Endothelial cell (in vitro differentiated cells): ENCODE measurements around the gene LBX1. TPM values are rescaled to one million over a fixed set of nuclear protein-coding genes. Genes with fewer than 3 reads are reported as not detected.

Source experiments
- DNase-seq: peaks from one replicate; pipeline ENCODE4 v3.0.0; 2021; ENCODE audit warnings: low spot score
- H3K27ac Mint-ChIP-seq: one replicate; pipeline ENCODE4 v1.8.0; 2021; ENCODE audit warnings: mixed read lengths, inconsistent platforms; ENCODE audit not compliant: unreplicated experiment
- H3K27me3 Mint-ChIP-seq: one replicate; pipeline ENCODE4 v1.8.0; 2021; ENCODE audit warnings: mild to moderate bottlenecking, moderate library complexity, mixed read lengths, inconsistent platforms; ENCODE audit not compliant: unreplicated experiment
- H3K36me3 Mint-ChIP-seq: one replicate; pipeline ENCODE4 v1.8.0; 2021; ENCODE audit warnings: mild to moderate bottlenecking, low read depth, mixed read lengths, inconsistent platforms; ENCODE audit not compliant: unreplicated experiment
- H3K4me1 Mint-ChIP-seq: one replicate; pipeline ENCODE4 v1.8.0; 2021; ENCODE audit warnings: mild to moderate bottlenecking, mixed read lengths, inconsistent platforms; ENCODE audit not compliant: unreplicated experiment
- H3K4me3 Mint-ChIP-seq: one replicate; pipeline ENCODE4 v1.8.0; 2021; ENCODE audit warnings: mild to moderate bottlenecking, mixed read lengths, inconsistent platforms; ENCODE audit not compliant: unreplicated experiment
- H3K9me3 Mint-ChIP-seq: one replicate; pipeline ENCODE4 v1.8.0; 2021; ENCODE audit warnings: mixed read lengths, inconsistent platforms; ENCODE audit not compliant: unreplicated experiment
- total RNA-seq: library from RNA; stranded (reverse); fragmentation: NEBNext Ultra II Directional; extraction: Animal tissue kit (Norgen Biotek cat#: 25700); gene quantifications from one replicate; pipeline ENCODE4 v1.2.1, GENCODE V29; 2021; ENCODE audit not compliant: unreplicated experiment
- TF ChIP-seq, protein P1 (sequence below): fragments of 200-600 bp; sonication (generic); IDR thresholded peaks from one replicate; pipeline ENCODE4 v1.5.0; 2021; ENCODE audit warnings: antibody characterized with exemption; ENCODE audit not compliant: unreplicated experiment

The LBX1 gene
- total RNA-seq, 1 donor from 2014 or later, result not detected

- H3K27ac Mint-ChIP-seq, result no peak overlapping the region
- peaks cover 12% of the 10 kb centered on the region for H3K4me1 Mint-ChIP-seq
- H3K27me3 Mint-ChIP-seq, result peaks cover 50% of the 10 kb centered on the region
- TF ChIP-seq, protein P1, sequence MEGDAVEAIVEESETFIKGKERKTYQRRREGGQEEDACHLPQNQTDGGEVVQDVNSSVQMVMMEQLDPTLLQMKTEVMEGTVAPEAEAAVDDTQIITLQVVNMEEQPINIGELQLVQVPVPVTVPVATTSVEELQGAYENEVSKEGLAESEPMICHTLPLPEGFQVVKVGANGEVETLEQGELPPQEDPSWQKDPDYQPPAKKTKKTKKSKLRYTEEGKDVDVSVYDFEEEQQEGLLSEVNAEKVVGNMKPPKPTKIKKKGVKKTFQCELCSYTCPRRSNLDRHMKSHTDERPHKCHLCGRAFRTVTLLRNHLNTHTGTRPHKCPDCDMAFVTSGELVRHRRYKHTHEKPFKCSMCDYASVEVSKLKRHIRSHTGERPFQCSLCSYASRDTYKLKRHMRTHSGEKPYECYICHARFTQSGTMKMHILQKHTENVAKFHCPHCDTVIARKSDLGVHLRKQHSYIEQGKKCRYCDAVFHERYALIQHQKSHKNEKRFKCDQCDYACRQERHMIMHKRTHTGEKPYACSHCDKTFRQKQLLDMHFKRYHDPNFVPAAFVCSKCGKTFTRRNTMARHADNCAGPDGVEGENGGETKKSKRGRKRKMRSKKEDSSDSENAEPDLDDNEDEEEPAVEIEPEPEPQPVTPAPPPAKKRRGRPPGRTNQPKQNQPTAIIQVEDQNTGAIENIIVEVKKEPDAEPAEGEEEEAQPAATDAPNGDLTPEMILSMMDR, result no peak
- DNase-seq, result no peak
- H3K9me3 Mint-ChIP-seq, result no peaks in the 10 kb centered on the region
- no peak overlapping the region for H3K4me3 Mint-ChIP-seq
- no peaks in the 10 kb centered on the region for H3K36me3 Mint-ChIP-seq
These were observed 10.7 kb downstream of the LBX1 start for GRCh38 chr10:101218351-101219138.

- no peaks in the 10 kb centered on the region for H3K36me3 Mint-ChIP-seq
- no peaks in the 10 kb centered on the region for H3K9me3 Mint-ChIP-seq
- H3K4me1 Mint-ChIP-seq, result peaks cover 12% of the 10 kb centered on the region
- TF ChIP-seq, protein P1, result peak; percentile 24
- no peak overlapping the region for H3K27ac Mint-ChIP-seq
- H3K4me3 Mint-ChIP-seq, result no peak overlapping the region
- peak; percentile 83 for DNase-seq
- H3K27me3 Mint-ChIP-seq, result peaks cover 45% of the 10 kb centered on the region
These were observed 11.6 kb downstream of the LBX1 start for GRCh38 chr10:101217450-101218281.

DNA sequence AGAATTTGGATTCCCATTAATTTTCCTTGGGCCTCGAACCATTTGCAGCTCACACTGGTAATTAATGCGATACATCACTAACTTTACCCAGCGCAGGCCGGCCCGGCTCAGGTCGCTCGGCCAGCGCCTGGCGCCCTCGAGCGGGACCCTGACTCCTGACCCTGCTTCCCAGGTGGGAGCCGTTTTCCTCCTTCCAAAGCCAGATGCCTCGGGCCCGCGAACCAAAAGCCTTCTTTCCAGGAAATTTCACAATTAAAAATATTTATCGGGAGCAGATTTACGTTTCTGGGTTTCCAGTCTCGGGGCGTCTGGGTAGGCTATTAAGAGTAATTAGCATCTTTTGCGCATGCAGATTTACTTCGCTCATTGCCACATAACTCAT is 12.2 kb downstream of the LBX1 start:
- Mint-ChIP-seq H3K27me3 (peaks cover 42% of the 10 kb centered on the region), H3K27ac (no peak overlapping the region), H3K9me3 (no peaks in the 10 kb centered on the region), H3K36me3 (no peaks in the 10 kb centered on the region), H3K4me3 (no peak overlapping the region), H3K4me1 (peaks cover 12% of the 10 kb centered on the region)
- DNase-seq, result no peak
- TF ChIP-seq, protein P1, result no peak

- Mint-ChIP-seq H3K27me3 (peaks cover 35% of the 10 kb centered on the region), H3K36me3 (no peaks in the 10 kb centered on the region), H3K27ac (peak overlapping the region; percentile 13), H3K4me3 (no peak overlapping the region), H3K9me3 (no peaks in the 10 kb centered on the region), H3K4me1 (peaks cover 12% of the 10 kb centered on the region)
- TF ChIP-seq, protein P1, result no peak
- DNase-seq, result no peak
These were observed 12.8 kb downstream of the LBX1 start for GRCh38 chr10:101216207-101217043.
